Activated T-helper 1 cell treated with anti-CD3 and anti-CD28 coated beads, Interleukin-12 subunit alpha, Interleukin-12 subunit beta, Interleukin-2, Interleukin-4 antibody, amounts not matched to agents 30 ng/mL and 10 ng/mL and 1 ng/mL, durations not matched to agents 14 hours and 24 hours and 36 hours (primary cell): ENCODE data around the gene HELQ. TPM values are rescaled to one million over a fixed set of nuclear protein-coding genes. Genes with fewer than 3 reads are reported as not detected.

Experiments used
- total RNA-seq: library from RNA; stranded (reverse); gene quantifications from 2 replicates; pipeline ENCODE4 v1.2.3, GENCODE V29; 2022

HELQ gene
- total RNA-seq, 1 donor from 2014 or later = 9.7 TPM

Other genes starting within 250 kb of the HELQ start
- gene COQ2, start 171.0 kb downstream of the HELQ start, total RNA-seq = 22.5 and 22.6 TPM in 2 replicates
- 23.1 and 24.1 TPM in 2 replicates for gene HPSE, start 121.0 kb downstream of the HELQ start, total RNA-seq
- gene MRPS18C, start 235 bp upstream of the HELQ start, total RNA-seq = 76.8 and 80.3 TPM in 2 replicates
- 11.0 and 11.3 TPM in 2 replicates for gene ABRAXAS1, start 29.3 kb upstream of the HELQ start, total RNA-seq
- 5.7 and 6.6 TPM in 2 replicates for gene GPAT3, start 80.3 kb upstream of the HELQ start, total RNA-seq